Vagina (tissue), 2 donors: ENCODE results near the gene IGFN1. TPM values are rescaled to one million over a fixed set of nuclear protein-coding genes. Genes with fewer than 3 reads are reported as not detected.

Experiments
- DNase-seq, 2 donors: peaks; one replicate each; pipeline ENCODE4 v3.0.0-alpha.2; 2017; ENCODE audit errors: extremely low spot score in 2 of 2
- H3K27ac ChIP-seq: fragments of 200-600 bp; sonication (generic); one replicate; pipeline ENCODE4 v1.5.1; 2019
- H3K27me3 ChIP-seq: fragments of 200-600 bp; sonication (generic); one replicate; pipeline ENCODE4 v1.5.1; 2019
- H3K36me3 ChIP-seq, 2 donors: fragments of 200-600 bp; sonication (generic); one replicate each; pipeline ENCODE4 v1.5.1; 2017 to 2019
- H3K4me1 ChIP-seq: fragments of 200-600 bp; sonication (generic); one replicate; pipeline ENCODE4 v1.5.1; 2019
- H3K4me3 ChIP-seq, 2 donors: fragments of 200-600 bp; sonication (generic); 1 replicate in 1 of 2; 2 replicates in 1 of 2; pipeline ENCODE4 v1.5.1; 2016 to 2019
- H3K9me3 ChIP-seq: fragments of 200-600 bp; sonication (generic); one replicate; pipeline ENCODE4 v1.5.1; 2019
- POLR2A ChIP-seq, 2 donors: fragments of 450-650 bp; IDR thresholded peaks; one replicate each; pipeline ENCODE4 v1.6.1; 2017; ENCODE audit warnings: antibody characterized with exemption in 2 of 2, mild to moderate bottlenecking in 2 of 2, moderate library complexity in 2 of 2
- POLR2AphosphoS5 ChIP-seq, 2 donors: sonication (generic); formaldehyde crosslinking; IDR thresholded peaks; one replicate each; pipeline ENCODE4 v1.9.0; 2017; ENCODE audit warnings: antibody characterized with exemption in 2 of 2, mild to moderate bottlenecking in 2 of 2, low read depth in 1 of 2; ENCODE audit not compliant: insufficient read depth in 1 of 2
- intact Hi-C: fragments of 100-400 bp; cut with DNase I; formaldehyde crosslinking; loops from one replicate; pipeline ENCODE4 v1.15.1; 2023
- total RNA-seq: library from RNA; depleted of rRNA; stranded (reverse); fragments of >200 nt; gene quantifications from one replicate; pipeline ENCODE4 v1.2.3, GENCODE V29; 2016
- TF ChIP-seq, protein P1 (sequence below), 3 experiments: fragments of 450-650 bp in 2 of 3; fragments of 200-600 bp in 1 of 3; sonication (generic) in 1 of 3; IDR thresholded peaks; one replicate each; pipeline ENCODE4 v1.5.1; 2017 to 2019; ENCODE audit warnings: antibody characterized with exemption in 3 of 3, mild to moderate bottlenecking in 2 of 3, moderate library complexity in 2 of 3

Gene IGFN1
- total RNA-seq, 1 donor from 2014 or later: not detected

DNA sequence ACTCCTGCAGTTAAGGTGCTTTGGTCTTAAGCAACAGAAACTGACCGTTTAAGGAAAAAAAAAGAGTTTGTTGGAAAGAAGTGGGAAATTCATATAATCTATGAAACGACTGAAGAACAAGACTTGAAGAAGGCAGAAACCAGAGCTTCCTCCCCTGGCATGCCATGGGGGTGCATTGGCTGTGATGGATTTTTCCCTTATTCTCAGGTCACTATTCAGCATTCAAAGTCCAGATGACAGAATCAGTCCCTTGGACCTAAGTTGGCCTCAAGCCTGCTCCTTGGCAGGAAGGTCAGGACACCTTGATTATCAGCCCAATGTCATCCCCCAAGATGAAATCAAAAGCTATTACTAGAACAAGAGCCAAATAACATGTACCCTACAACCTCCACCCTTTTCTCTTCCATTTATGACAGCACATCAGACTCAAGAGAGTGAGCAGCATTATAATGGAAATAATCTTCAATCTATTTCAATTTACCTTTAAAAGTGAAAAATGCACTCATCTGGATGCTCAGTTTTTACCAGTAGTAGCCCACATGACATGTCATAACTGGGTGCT lies 20.6 kb upstream of the IGFN1 start:
- Histone ChIP-seq H3K27ac (peak overlapping the region; percentile 79), H3K4me1 (peaks cover 14% of the 10 kb centered on the region), H3K27me3 (no peaks in the 10 kb centered on the region), H3K4me3 (peak overlapping the region; percentile 58 to 66), H3K9me3 (no peaks in the 10 kb centered on the region), H3K36me3 (no peaks in the 10 kb centered on the region)
- intact Hi-C loops: no loop called here
- TF ChIP-seq POLR2AphosphoS5 (IDR thresholded peaks at IDR 0.05; ENCODE audit: insufficient read depth in 1 of 2, low read depth in 1 of 2): no peak
- TF ChIP-seq POLR2A (IDR thresholded peaks at IDR 0.05): no peak
- TF ChIP-seq, protein P1, sequence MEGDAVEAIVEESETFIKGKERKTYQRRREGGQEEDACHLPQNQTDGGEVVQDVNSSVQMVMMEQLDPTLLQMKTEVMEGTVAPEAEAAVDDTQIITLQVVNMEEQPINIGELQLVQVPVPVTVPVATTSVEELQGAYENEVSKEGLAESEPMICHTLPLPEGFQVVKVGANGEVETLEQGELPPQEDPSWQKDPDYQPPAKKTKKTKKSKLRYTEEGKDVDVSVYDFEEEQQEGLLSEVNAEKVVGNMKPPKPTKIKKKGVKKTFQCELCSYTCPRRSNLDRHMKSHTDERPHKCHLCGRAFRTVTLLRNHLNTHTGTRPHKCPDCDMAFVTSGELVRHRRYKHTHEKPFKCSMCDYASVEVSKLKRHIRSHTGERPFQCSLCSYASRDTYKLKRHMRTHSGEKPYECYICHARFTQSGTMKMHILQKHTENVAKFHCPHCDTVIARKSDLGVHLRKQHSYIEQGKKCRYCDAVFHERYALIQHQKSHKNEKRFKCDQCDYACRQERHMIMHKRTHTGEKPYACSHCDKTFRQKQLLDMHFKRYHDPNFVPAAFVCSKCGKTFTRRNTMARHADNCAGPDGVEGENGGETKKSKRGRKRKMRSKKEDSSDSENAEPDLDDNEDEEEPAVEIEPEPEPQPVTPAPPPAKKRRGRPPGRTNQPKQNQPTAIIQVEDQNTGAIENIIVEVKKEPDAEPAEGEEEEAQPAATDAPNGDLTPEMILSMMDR (IDR thresholded peaks at IDR 0.05): no peak
- DNase-seq: no peak

DNA sequence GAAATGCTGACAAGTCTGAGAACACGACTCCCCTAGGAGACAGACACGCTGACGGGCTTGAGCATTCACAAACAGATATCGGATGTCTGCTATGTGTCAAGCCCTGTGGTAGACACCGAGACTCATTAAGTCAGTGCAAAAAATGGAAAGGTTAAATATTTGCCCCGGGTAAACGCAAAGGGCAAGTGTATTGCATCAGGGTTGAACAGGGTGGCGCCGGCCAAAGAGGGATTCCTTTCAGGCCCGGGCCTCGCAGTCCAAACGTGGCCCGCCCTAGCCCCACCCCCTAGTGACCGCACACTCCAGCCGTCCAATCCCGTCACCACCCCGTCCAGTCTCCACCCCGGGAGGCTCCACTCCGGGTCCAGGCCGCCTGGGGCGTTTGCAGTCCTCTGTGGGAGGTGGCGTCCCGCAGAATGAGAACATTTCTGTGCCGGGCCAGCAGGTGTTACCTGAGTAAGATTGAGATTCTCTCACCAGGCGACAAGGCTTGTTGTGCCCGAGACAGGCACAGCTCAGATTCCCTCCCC lies 20.0 kb upstream of the IGFN1 start:
- no peaks in the 10 kb centered on the region for H3K27me3 ChIP-seq
- peak overlapping the region; percentile 79 for H3K27ac ChIP-seq
- peak overlapping the region; percentile 58 to 66 for H3K4me3 ChIP-seq
- no peaks in the 10 kb centered on the region for H3K36me3 ChIP-seq
- TF ChIP-seq POLR2AphosphoS5 (IDR thresholded peaks at IDR 0.05; ENCODE audit: insufficient read depth in 1 of 2, low read depth in 1 of 2) (peak; percentile 80 to 94), POLR2A (IDR thresholded peaks at IDR 0.05) (peak in 1 of 2 donors; percentile 52)
- TF ChIP-seq, protein P1 (IDR thresholded peaks at IDR 0.05): no peak
- H3K9me3 ChIP-seq: no peaks in the 10 kb centered on the region
- intact Hi-C loops: no loop called here
- peak in 1 of 2 donors; percentile 93 for DNase-seq
- peaks cover 14% of the 10 kb centered on the region for H3K4me1 ChIP-seq

DNA sequence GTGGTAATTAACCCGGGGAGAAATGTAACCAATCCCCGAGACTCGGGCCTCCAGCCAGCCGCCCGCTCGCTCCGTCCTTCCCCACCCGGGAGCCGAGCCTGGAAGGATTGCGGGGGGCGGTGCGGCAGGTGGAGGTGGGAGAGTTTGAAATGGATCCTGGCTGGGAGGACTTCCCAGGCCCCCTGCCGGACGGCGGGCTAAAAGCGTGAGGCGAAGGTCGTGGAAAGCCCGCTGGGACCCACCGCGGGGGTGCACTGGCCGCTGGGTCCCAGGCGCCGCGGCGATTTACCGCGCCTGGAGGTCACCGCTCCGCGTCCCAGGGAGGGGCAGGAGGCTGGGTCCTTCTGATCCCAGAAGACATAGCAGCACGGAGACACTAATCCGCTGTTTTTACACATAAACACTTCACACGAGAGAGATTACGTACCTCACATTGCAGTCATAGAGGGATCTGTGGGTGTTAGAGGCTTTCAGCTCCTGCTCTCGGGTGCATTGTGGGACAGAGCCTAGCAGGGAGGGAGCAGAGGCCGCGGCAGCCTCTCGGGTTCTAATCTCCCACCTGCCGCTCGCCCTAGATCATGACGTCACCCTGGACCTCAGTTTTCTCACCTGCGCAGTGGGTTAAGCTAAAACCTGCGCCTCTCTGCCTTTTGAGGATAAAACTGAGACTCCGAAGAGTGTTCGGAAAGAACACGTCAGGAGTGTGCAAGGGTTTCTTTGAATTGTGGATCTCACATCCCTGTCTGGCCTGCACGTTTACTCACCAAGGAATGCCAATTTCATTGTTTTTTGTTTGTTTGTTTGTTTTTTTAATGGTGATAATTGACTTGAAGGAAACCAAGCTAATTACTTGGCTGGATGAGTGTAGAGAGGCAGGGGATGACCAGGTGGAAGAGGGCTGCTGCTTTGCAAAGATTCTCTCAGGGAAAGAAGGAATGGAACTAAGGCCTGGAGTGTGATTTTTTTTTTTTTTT lies 19.3 kb upstream of the IGFN1 start:
- peak overlapping the region; percentile 58 to 66 for H3K4me3 ChIP-seq
- TF ChIP-seq, protein P1 (IDR thresholded peaks at IDR 0.05): peak in 1 of 3 experiments; percentile 35
- TF ChIP-seq POLR2A (IDR thresholded peaks at IDR 0.05) (no peak), POLR2AphosphoS5 (IDR thresholded peaks at IDR 0.05; ENCODE audit: insufficient read depth in 1 of 2, low read depth in 1 of 2) (peak in 1 of 2 donors; percentile 85)
- no peaks in the 10 kb centered on the region for H3K9me3 ChIP-seq
- H3K4me1 ChIP-seq: peaks cover 14% of the 10 kb centered on the region
- DNase-seq: no peak
- peak overlapping the region; percentile 79 for H3K27ac ChIP-seq
- H3K36me3 ChIP-seq: no peaks in the 10 kb centered on the region
- intact Hi-C loops: no loop called here
- no peaks in the 10 kb centered on the region for H3K27me3 ChIP-seq

DNA sequence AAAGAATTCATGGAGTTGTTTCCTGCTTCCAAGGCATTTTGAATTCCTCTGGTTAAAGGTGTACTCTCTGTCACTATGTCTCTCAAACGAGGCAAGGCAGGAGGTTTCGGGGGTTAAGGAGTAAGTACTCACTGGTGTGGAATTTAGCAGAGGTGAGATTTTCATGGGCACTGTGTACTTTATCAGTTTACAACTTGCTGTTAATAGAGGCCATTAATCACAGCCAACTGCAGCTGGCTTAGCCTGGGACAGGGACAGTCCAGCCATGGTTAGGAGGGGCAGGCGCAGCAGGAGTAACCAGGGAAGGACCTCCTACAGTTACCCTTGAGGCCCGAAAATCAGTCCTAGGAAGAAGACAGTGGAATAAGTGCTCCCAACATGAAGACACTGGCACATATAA lies 18.3 kb upstream of the IGFN1 start:
- H3K27me3 ChIP-seq: no peaks in the 10 kb centered on the region
- H3K4me3 ChIP-seq: no peak overlapping the region
- no peak overlapping the region for H3K27ac ChIP-seq
- no peaks in the 10 kb centered on the region for H3K36me3 ChIP-seq
- DNase-seq: no peak
- no peak for TF ChIP-seq POLR2AphosphoS5 (IDR thresholded peaks at IDR 0.05; ENCODE audit: insufficient read depth in 1 of 2, low read depth in 1 of 2)
- TF ChIP-seq POLR2A (IDR thresholded peaks at IDR 0.05): no peak
- TF ChIP-seq, protein P1 (IDR thresholded peaks at IDR 0.05): no peak
- no peaks in the 10 kb centered on the region for H3K9me3 ChIP-seq
- H3K4me1 ChIP-seq: peaks cover 14% of the 10 kb centered on the region
- intact Hi-C loops: no loop called here
